Neural progenitor cell (in vitro differentiated cells): ENCODE results near the gene H2AZ2. TPM values are rescaled to one million over a fixed set of nuclear protein-coding genes. Genes with fewer than 3 reads are reported as not detected.
A peak's percentile ranks its signal among the peaks of the same experiment; 100 is the strongest.
"Not testable (repeated sequence)": the region's sequence is repeated elsewhere in the genome, so short reads cannot be mapped to it uniquely, and the experiment has no call there.

Experiments used
- DNase-seq: peaks from one replicate; pipeline ENCODE4 v3.0.0-alpha.2; 2016; ENCODE audit warnings: low spot score
- H2AFZ ChIP-seq: fragments of 200-600 bp; sonication (generic); replicated peaks from 2 replicates; pipeline ENCODE4 v1.6.1; 2016; ENCODE audit warnings: antibody characterized with exemption
- H3F3A ChIP-seq: fragments of 200-600 bp; sonication (generic); 2 replicates; pipeline ENCODE4 v1.6.1; 2016; ENCODE audit warnings: antibody characterized with exemption, low read depth
- H3K27ac ChIP-seq: fragments of 200-600 bp; sonication (generic); 2 replicates; pipeline ENCODE4 v1.5.1; 2016; ENCODE audit warnings: mild to moderate bottlenecking
- H3K27me3 ChIP-seq: fragments of 200-600 bp; sonication (generic); 2 replicates; pipeline ENCODE4 v1.6.1; 2016; ENCODE audit warnings: mild to moderate bottlenecking, moderate library complexity
- H3K36me3 ChIP-seq: fragments of 200-600 bp; sonication (generic); 2 replicates; pipeline ENCODE4 v1.5.1; 2016
- H3K4me1 ChIP-seq: fragments of 200-600 bp; sonication (generic); 2 replicates; pipeline ENCODE4 v1.6.1; 2016; ENCODE audit warnings: mixed run types
- H3K4me2 ChIP-seq: fragments of 200-600 bp; sonication (generic); 2 replicates; pipeline ENCODE4 v1.6.1; 2016
- H3K4me3 ChIP-seq: fragments of 200-600 bp; sonication (generic); 2 replicates; pipeline ENCODE4 v1.5.1; 2016
- H3K79me2 ChIP-seq: fragments of 200-600 bp; sonication (generic); 2 replicates; pipeline ENCODE4 v1.6.1; 2016; ENCODE audit warnings: low read depth
- H3K9ac ChIP-seq: fragments of 200-600 bp; sonication (generic); 2 replicates; pipeline ENCODE4 v1.6.1; 2016
- H3K9me3 ChIP-seq: fragments of 200-600 bp; sonication (generic); 2 replicates; pipeline ENCODE4 v1.5.1; 2016; ENCODE audit warnings: low read depth
- H4K20me1 ChIP-seq: fragments of 200-600 bp; sonication (generic); 2 replicates; pipeline ENCODE4 v1.6.1; 2016; ENCODE audit warnings: low read depth
- H3K27ac Mint-ChIP-seq: 3 replicates; pipeline ENCODE4 v1.8.0; 2021; ENCODE audit warnings: mixed read lengths
- H3K27me3 Mint-ChIP-seq: 2 replicates; pipeline ENCODE4 v1.8.0; 2022; ENCODE audit warnings: low read depth, mild to moderate bottlenecking, inconsistent platforms, moderate library complexity, mixed read lengths; ENCODE audit not compliant: insufficient read depth
- H3K36me3 Mint-ChIP-seq: 3 replicates; pipeline ENCODE4 v1.8.0; 2021; ENCODE audit warnings: mixed read lengths
- H3K4me1 Mint-ChIP-seq: 3 replicates; pipeline ENCODE4 v1.8.0; 2021; ENCODE audit warnings: mixed read lengths
- H3K4me3 Mint-ChIP-seq: 3 replicates; pipeline ENCODE4 v1.8.0; 2021; ENCODE audit warnings: mild to moderate bottlenecking, moderate library complexity, mixed read lengths
- H3K9me3 Mint-ChIP-seq: 3 replicates; pipeline ENCODE4 v1.8.0; 2020; ENCODE audit warnings: mixed read lengths
- EZH2 ChIP-seq: fragments of 200-600 bp; sonication (generic); IDR thresholded peaks from 2 replicates; pipeline ENCODE4 v1.6.1; 2017; ENCODE audit warnings: antibody characterized with exemption, mild to moderate bottlenecking, moderate library complexity
- EZH2phosphoT487 ChIP-seq: fragments of 200-600 bp; sonication (generic); IDR thresholded peaks from 2 replicates; pipeline ENCODE4 v1.6.1; 2017; ENCODE audit warnings: antibody characterized with exemption
- total RNA-seq: library from RNA; depleted of rRNA; stranded (reverse); fragments of >200 nt; gene quantifications from 2 replicates; pipeline ENCODE4 v1.2.3, GENCODE V29; 2015; ENCODE audit warnings: low replicate concordance
- TF ChIP-seq, protein P1 (sequence below): fragments of 200-600 bp; sonication (generic); IDR thresholded peaks from 2 replicates; pipeline ENCODE4 v1.5.1; 2017; ENCODE audit warnings: antibody characterized with exemption, mild to moderate bottlenecking

H2AZ2 gene
- total RNA-seq, 1 donor from 2014 or later: 462 TPM

DNA sequence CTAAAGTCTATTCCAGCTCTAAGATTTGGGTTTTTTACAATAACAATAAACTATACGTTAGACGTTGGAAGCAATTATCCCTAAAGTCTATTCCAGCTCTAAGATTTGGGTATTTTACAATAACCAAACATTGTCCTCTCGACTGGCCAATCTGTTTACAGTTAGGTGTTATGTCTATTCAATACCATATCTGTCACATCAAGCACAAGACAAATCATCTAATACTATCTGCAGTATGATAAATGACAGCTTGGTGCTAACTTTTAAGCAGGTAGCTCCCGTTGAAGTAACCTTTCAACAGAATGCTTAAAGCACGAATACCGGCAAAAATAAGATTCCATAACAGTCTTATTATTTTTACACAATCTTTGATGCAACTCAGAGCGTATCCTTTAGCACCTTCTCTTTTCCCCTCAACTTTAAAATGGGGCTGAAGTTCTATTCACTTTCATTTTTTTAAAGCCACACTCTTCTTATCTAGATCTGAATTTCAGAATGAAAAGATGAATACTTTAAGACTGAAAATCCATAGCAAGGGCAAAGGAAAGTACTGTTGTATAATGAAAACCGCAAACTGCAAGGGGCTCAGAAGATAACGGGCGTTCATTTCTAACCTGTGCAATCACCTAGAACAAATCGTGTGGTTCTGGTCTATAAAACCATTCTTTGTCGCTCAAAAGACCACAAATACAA is 925 bp downstream of the H2AZ2 start:
- no peaks in the 10 kb centered on the region for H3K9me3 ChIP-seq
- Mint-ChIP-seq H3K36me3 (peaks cover 10% of the 10 kb centered on the region), H3K27me3 (no peaks in the 10 kb centered on the region), H3K4me1 (peaks cover 21% of the 10 kb centered on the region), H3K9me3 (no peaks in the 10 kb centered on the region), H3K27ac (peak overlapping the region; percentile 99), H3K4me3 (peak overlapping the region; percentile 99)
- peaks cover 35% of the 10 kb centered on the region for H3F3A ChIP-seq
- peaks cover 13% of the 10 kb centered on the region for H3K36me3 ChIP-seq
- DNase-seq: no peak
- TF ChIP-seq EZH2phosphoT487 (no peak), EZH2 (no peak)
- TF ChIP-seq, protein P1, sequence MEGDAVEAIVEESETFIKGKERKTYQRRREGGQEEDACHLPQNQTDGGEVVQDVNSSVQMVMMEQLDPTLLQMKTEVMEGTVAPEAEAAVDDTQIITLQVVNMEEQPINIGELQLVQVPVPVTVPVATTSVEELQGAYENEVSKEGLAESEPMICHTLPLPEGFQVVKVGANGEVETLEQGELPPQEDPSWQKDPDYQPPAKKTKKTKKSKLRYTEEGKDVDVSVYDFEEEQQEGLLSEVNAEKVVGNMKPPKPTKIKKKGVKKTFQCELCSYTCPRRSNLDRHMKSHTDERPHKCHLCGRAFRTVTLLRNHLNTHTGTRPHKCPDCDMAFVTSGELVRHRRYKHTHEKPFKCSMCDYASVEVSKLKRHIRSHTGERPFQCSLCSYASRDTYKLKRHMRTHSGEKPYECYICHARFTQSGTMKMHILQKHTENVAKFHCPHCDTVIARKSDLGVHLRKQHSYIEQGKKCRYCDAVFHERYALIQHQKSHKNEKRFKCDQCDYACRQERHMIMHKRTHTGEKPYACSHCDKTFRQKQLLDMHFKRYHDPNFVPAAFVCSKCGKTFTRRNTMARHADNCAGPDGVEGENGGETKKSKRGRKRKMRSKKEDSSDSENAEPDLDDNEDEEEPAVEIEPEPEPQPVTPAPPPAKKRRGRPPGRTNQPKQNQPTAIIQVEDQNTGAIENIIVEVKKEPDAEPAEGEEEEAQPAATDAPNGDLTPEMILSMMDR: no peak
- H3K4me2 ChIP-seq: peak overlapping the region; percentile 86
- peaks cover 17% of the 10 kb centered on the region for H3K4me1 ChIP-seq
- peak overlapping the region; percentile 81 for H3K4me3 ChIP-seq
- H3K9ac ChIP-seq: peak overlapping the region; percentile 92
- peaks cover 66% of the 10 kb centered on the region for H3K79me2 ChIP-seq
- H3K27ac ChIP-seq: peak overlapping the region; percentile 97
- H2AFZ ChIP-seq: peak overlapping the region; percentile 4
- H3K27me3 ChIP-seq: no peaks in the 10 kb centered on the region
- peaks cover 57% of the 10 kb centered on the region for H4K20me1 ChIP-seq

DNA sequence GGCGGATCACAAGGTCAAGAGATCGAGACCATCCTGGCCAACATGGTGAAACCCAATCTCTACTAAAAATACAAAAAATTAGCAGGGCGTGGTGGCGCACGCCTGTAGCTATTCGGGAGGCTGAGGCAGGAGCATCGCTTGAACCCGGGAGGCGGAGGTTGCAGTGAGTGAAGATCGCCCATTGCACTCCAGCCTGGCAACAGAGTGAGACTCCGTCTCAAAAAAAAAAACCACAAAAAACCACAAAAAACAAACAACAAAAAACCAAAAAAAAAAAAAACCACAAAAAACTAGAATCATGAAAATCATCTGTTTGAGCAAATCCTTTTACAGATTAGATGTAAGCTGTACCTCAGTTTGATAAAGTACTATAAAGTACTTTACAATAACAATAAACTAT is 1.5 kb downstream of the H2AZ2 start:
- Histone ChIP-seq H3F3A (peaks cover 35% of the 10 kb centered on the region), H3K79me2 (peaks cover 72% of the 10 kb centered on the region), H3K36me3 (peaks cover 17% of the 10 kb centered on the region), H3K4me3 (peak overlapping the region; percentile 81), H3K9ac (peak overlapping the region; percentile 92), H3K4me1 (peaks cover 17% of the 10 kb centered on the region), H4K20me1 (peaks cover 62% of the 10 kb centered on the region), H3K4me2 (peak overlapping the region; percentile 86)
- Mint-ChIP-seq H3K36me3 (peaks cover 13% of the 10 kb centered on the region), H3K4me1 (peaks cover 21% of the 10 kb centered on the region), H3K4me3 (peak overlapping the region; percentile 99)
- not testable (repeated sequence) for H3K27ac Mint-ChIP-seq, H3K9me3 Mint-ChIP-seq, H3K9me3 ChIP-seq, H3K27me3 Mint-ChIP-seq, H3K27ac ChIP-seq, H2AFZ ChIP-seq, DNase-seq, H3K27me3 ChIP-seq

DNA sequence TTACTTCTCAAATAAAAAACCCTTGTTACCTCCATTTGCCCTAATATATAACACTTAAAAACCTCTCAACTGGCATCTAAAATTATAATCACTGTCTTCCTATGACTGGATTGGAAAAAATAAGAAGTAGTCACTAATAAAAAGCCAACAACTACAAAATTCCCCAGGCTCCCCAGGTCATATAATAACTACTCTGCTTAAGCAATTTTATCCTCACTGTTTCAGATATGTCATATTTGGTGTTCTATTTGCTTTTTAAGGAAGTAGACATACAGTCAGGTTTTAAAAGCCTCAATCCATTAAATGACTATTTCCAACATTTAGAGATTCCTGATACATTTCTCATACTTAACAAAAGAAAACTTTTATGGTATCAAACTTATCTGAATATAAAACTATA is 2.4 kb downstream of the H2AZ2 start:
- H3K36me3 Mint-ChIP-seq: peaks cover 21% of the 10 kb centered on the region
- Histone ChIP-seq H3F3A (peaks cover 33% of the 10 kb centered on the region), H3K4me2 (peak overlapping the region; percentile 86), H3K4me1 (peaks cover 17% of the 10 kb centered on the region), H3K36me3 (peaks cover 23% of the 10 kb centered on the region), H3K27ac (no peak overlapping the region), H3K27me3 (no peaks in the 10 kb centered on the region), H3K9me3 (no peaks in the 10 kb centered on the region), H3K79me2 (peaks cover 81% of the 10 kb centered on the region), H3K4me3 (peak overlapping the region; percentile 81), H3K9ac (no peak overlapping the region), H2AFZ (no peak overlapping the region), H4K20me1 (peaks cover 72% of the 10 kb centered on the region)
- peaks cover 2% of the 10 kb centered on the region for H3K27me3 Mint-ChIP-seq
- peak overlapping the region; percentile 54 for H3K4me3 Mint-ChIP-seq
- peaks cover 21% of the 10 kb centered on the region for H3K4me1 Mint-ChIP-seq
- H3K27ac Mint-ChIP-seq: no peak overlapping the region
- no peak for TF ChIP-seq EZH2phosphoT487
- TF ChIP-seq, protein P1: no peak
- no peak for TF ChIP-seq EZH2
- no peaks in the 10 kb centered on the region for H3K9me3 Mint-ChIP-seq
- no peak for DNase-seq

DNA sequence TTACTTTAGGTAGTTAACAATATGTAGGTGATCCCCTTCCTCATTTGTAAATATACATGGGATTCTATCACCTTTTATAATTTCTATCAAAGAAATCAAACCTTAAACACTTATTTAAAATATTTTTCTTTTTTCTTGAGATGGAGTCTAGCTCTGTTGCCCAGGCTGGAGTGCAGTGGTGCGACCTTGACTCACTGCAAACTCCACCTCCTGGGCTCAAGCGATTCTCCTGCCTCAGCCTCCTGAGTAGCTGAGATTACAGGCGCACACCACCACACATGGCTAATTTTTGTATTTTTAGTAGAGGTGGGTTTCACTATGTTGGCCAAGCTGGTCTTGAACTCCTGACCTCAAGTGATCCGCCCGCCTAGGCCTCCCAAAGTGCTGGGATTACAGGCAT is 4.4 kb downstream of the H2AZ2 start:
- H3K4me2 ChIP-seq, H3K27ac ChIP-seq, H3K4me3 ChIP-seq, DNase-seq, H3K27ac Mint-ChIP-seq, H3K9me3 Mint-ChIP-seq, H3K9me3 ChIP-seq, H3K9ac ChIP-seq, H3K27me3 Mint-ChIP-seq, H2AFZ ChIP-seq, H3K27me3 ChIP-seq, H3K4me3 Mint-ChIP-seq: not testable (repeated sequence)
- Mint-ChIP-seq H3K36me3 (peaks cover 28% of the 10 kb centered on the region), H3K4me1 (peaks cover 13% of the 10 kb centered on the region)
- H3K79me2 ChIP-seq: peaks cover 91% of the 10 kb centered on the region
- peaks cover 23% of the 10 kb centered on the region for H3K36me3 ChIP-seq
- H4K20me1 ChIP-seq: peaks cover 86% of the 10 kb centered on the region
- peaks cover 13% of the 10 kb centered on the region for H3F3A ChIP-seq
- peaks cover 12% of the 10 kb centered on the region for H3K4me1 ChIP-seq

DNA sequence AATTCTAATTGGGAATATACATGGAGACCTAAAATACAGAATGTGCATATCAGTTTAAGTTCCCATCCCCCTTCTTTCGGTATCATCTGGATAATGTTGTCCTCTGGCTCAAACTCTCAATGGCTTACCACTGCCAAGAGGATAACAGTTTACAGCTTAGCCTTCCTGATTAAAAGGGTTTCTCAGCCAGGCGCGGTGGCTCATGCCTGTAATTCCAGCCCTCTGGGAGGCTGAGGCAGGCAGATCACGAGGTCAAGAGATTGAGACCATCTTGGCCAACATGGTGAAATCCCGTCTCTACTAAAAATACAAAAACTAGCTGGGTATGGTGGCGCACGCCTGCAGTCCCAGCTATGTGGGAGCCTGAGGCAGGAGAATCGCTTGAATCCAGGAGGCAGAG is 5.2 kb downstream of the H2AZ2 start:
- peaks cover 23% of the 10 kb centered on the region for H3K36me3 ChIP-seq
- not testable (repeated sequence) for H3K27me3 Mint-ChIP-seq, H3K27ac Mint-ChIP-seq, DNase-seq, H3K4me2 ChIP-seq, H3K9me3 Mint-ChIP-seq, H3K9ac ChIP-seq, H3K9me3 ChIP-seq, H3K4me3 Mint-ChIP-seq, H3K27ac ChIP-seq, H3K27me3 ChIP-seq, H2AFZ ChIP-seq, H3K4me3 ChIP-seq
- Mint-ChIP-seq H3K36me3 (peaks cover 29% of the 10 kb centered on the region), H3K4me1 (peaks cover 13% of the 10 kb centered on the region)
- peaks cover 88% of the 10 kb centered on the region for H4K20me1 ChIP-seq
- peaks cover 12% of the 10 kb centered on the region for H3F3A ChIP-seq
- H3K4me1 ChIP-seq: peaks cover 12% of the 10 kb centered on the region
- H3K79me2 ChIP-seq: peaks cover 99% of the 10 kb centered on the region
